ENCODE data around the gene USP35. TPM values are rescaled to one million over a fixed set of nuclear protein-coding genes. Genes with fewer than 3 reads are reported as not detected.

The USP35 gene
- total RNA-seq, 4 donors from 2014 or later: 7.1 to 14.5 (median 10.6) TPM

- no peaks in the 10 kb centered on the region for H3K9me3 ChIP-seq
- H3K27me3 ChIP-seq: no peaks in the 10 kb centered on the region
- 86 to 96% methylated on average over 3 of the region's 3 CpGs for WGBS, 2 donors (ENCODE audit: low coverage in 1 of 2)
- TF ChIP-seq POLR2AphosphoS5 (IDR thresholded peaks at IDR 0.05) (no peak), EP300 (IDR thresholded peaks at IDR 0.05) (no peak), POLR2A (IDR thresholded peaks at IDR 0.05) (no peak), CTCF (IDR thresholded peaks at IDR 0.05) (no peak)
- H3K4me3 ChIP-seq: no peak overlapping the region
- no peaks in the 10 kb centered on the region for H3K36me3 ChIP-seq
- no peak for ATAC-seq
- peak overlapping the region in 3 of 4 donors; percentile 29 to 61 (median 53) for H3K27ac ChIP-seq
- H3K4me1 ChIP-seq: peaks cover 3 to 35% (median 5%) of the 10 kb centered on the region in 3 donors
These were observed 68.9 kb downstream of the USP35 start for GRCh38 chr11:78257654-78258053.

- no peaks in the 10 kb centered on the region for H3K36me3 ChIP-seq
- peaks cover 3 to 35% (median 5%) of the 10 kb centered on the region in 3 donors for H3K4me1 ChIP-seq
- TF ChIP-seq POLR2A (IDR thresholded peaks at IDR 0.05) (no peak), EP300 (IDR thresholded peaks at IDR 0.05) (no peak), CTCF (IDR thresholded peaks at IDR 0.05) (no peak), POLR2AphosphoS5 (IDR thresholded peaks at IDR 0.05) (no peak)
- no peak overlapping the region for H3K4me3 ChIP-seq
- H3K27ac ChIP-seq: no peak overlapping the region
- no peaks in the 10 kb centered on the region for H3K9me3 ChIP-seq
- H3K27me3 ChIP-seq: no peaks in the 10 kb centered on the region
- no peak for ATAC-seq
- WGBS, 2 donors (ENCODE audit: low coverage in 1 of 2): 84 to 87% methylated on average over 7 to 8 of the region's 8 CpGs
These were observed 71.2 kb downstream of the USP35 start for GRCh38 chr11:78259777-78260487.

GRCh38 chr11:78261367-78261766, 72.6 kb downstream of the USP35 start:
- Histone ChIP-seq H3K4me1 (peaks cover 3 to 33% (median 5%) of the 10 kb centered on the region in 3 donors), H3K27ac (no peak overlapping the region), H3K9me3 (no peaks in the 10 kb centered on the region), H3K36me3 (no peaks in the 10 kb centered on the region), H3K27me3 (no peaks in the 10 kb centered on the region), H3K4me3 (no peak overlapping the region)
- no peak for ATAC-seq
- 88% methylated on average over 4 of the region's 4 CpGs; no CpG with 5 or more reads in 1 of the 2 donors for WGBS, 2 donors (ENCODE audit: low coverage in 1 of 2)
- TF ChIP-seq POLR2A (IDR thresholded peaks at IDR 0.05) (no peak), CTCF (IDR thresholded peaks at IDR 0.05) (no peak), EP300 (IDR thresholded peaks at IDR 0.05) (no peak), POLR2AphosphoS5 (IDR thresholded peaks at IDR 0.05) (no peak)

GRCh38 chr11:78261828-78262227, 73.1 kb downstream of the USP35 start:
- H3K9me3 ChIP-seq: no peaks in the 10 kb centered on the region
- peaks cover under 1 to 33% (median 3%) of the 10 kb centered on the region in 3 donors for H3K4me1 ChIP-seq
- TF ChIP-seq POLR2A (IDR thresholded peaks at IDR 0.05) (no peak), POLR2AphosphoS5 (IDR thresholded peaks at IDR 0.05) (no peak), CTCF (IDR thresholded peaks at IDR 0.05) (no peak), EP300 (IDR thresholded peaks at IDR 0.05) (no peak)
- no peaks in the 10 kb centered on the region for H3K27me3 ChIP-seq
- 89% methylated on average over 4 of the region's 4 CpGs; no CpG with 5 or more reads in 1 of the 2 donors for WGBS, 2 donors (ENCODE audit: low coverage in 1 of 2)
- H3K36me3 ChIP-seq: no peaks in the 10 kb centered on the region
- H3K27ac ChIP-seq: no peak overlapping the region
- no peak overlapping the region for H3K4me3 ChIP-seq
- no peak for ATAC-seq

GRCh38 chr11:78262238-78262637, 73.5 kb downstream of the USP35 start:
- Histone ChIP-seq H3K4me1 (peaks cover 0 to 33% (median under 1%) of the 10 kb centered on the region in 3 donors), H3K27ac (no peak overlapping the region), H3K36me3 (no peaks in the 10 kb centered on the region), H3K4me3 (no peak overlapping the region), H3K9me3 (no peaks in the 10 kb centered on the region), H3K27me3 (no peaks in the 10 kb centered on the region)
- ATAC-seq: no peak
- TF ChIP-seq EP300 (IDR thresholded peaks at IDR 0.05) (no peak), CTCF (IDR thresholded peaks at IDR 0.05) (no peak), POLR2A (IDR thresholded peaks at IDR 0.05) (no peak), POLR2AphosphoS5 (IDR thresholded peaks at IDR 0.05) (no peak)
- 81 to 82% methylated on average over 2 to 4 of the region's 5 CpGs for WGBS, 2 donors (ENCODE audit: low coverage in 1 of 2)
